ENCODE data around the gene RPL23. TPM values are rescaled to one million over a fixed set of nuclear protein-coding genes. Genes with fewer than 3 reads are reported as not detected.

The RPL23 gene
- total and polyA plus RNA-seq, 10 of the 15 experiments (the other 5 are each of a cell fraction or from before 2014, with no cell fraction given) = 2,200 to 4,821 (median 3,043) TPM

Small RNAs within 50 kb of the gene (microRNA-seq; reads per million reads assigned to microRNA genes)
- not detected for gene MIR4727

Small RNAs within 50 kb of the gene (small RNA-seq; reads per million reads assigned to genes)
- 0.12 reads per million for gene MIR4727
- gene SNORA21 = not detected
- gene SNORA21B = not detected

Other genes starting within 250 kb of the RPL23 start
Only the 7 nearest of the 10 such genes appear.
- gene CISD3, start 123.4 kb downstream of the RPL23 start, total RNA-seq (2014; rRNA removed) = 6.7 and 9.0 TPM in 2 replicates
- 4.3 and 7.3 TPM in 2 replicates for gene CISD3, start 123.4 kb downstream of the RPL23 start, total RNA-seq (2014; rRNA removed; fragmentation: Illumina TruSeq; extraction: Trizol)
- gene CISD3, start 123.4 kb downstream of the RPL23 start, total RNA-seq (2021) = 25.4 and 28.5 TPM in 2 replicates
- gene CISD3, start 123.4 kb downstream of the RPL23 start, polyA plus RNA-seq (2011; rRNA removed) = 3.9 and 6.0 TPM in 2 replicates
- 2.9 and 4.3 TPM in 2 replicates for gene CISD3, start 123.4 kb downstream of the RPL23 start, polyA plus RNA-seq (2014; fragmentation: Illumina TruSeq; extraction: Trizol)
- gene CISD3, start 123.4 kb downstream of the RPL23 start, polyA plus RNA-seq (2014; fragmentation: Nextera tagmentation; extraction: Ambion mirVana) = 1 to 10 TPM; 2.6 to 5.3 TPM
- gene CISD3, start 123.4 kb downstream of the RPL23 start, polyA plus RNA-seq (2014; rRNA removed) = 23.5 and 24.1 TPM in 2 replicates
- gene CISD3, start 123.4 kb downstream of the RPL23 start, polyA plus RNA-seq (2016; fragmentation: Nextera tagmentation; extraction: Ambion mirVana) = 10 to 100 TPM; 34.1 to 38.1 TPM
- 3.7 and 4.5 TPM in 2 replicates for gene PCGF2, start 105.4 kb downstream of the RPL23 start, total RNA-seq (2014; rRNA removed)
- 2.7 and 3.1 TPM in 2 replicates for gene PCGF2, start 105.4 kb downstream of the RPL23 start, total RNA-seq (2014; rRNA removed; fragmentation: Illumina TruSeq; extraction: Trizol)
- 35.6 and 40.4 TPM in 2 replicates for gene PCGF2, start 105.4 kb downstream of the RPL23 start, total RNA-seq (2021)
- gene PCGF2, start 105.4 kb downstream of the RPL23 start, polyA plus RNA-seq (2011; rRNA removed) = 7.9 and 15.1 TPM in 2 replicates
- 6.4 and 10.1 TPM in 2 replicates for gene PCGF2, start 105.4 kb downstream of the RPL23 start, polyA plus RNA-seq (2014; fragmentation: Illumina TruSeq; extraction: Trizol)
- gene PCGF2, start 105.4 kb downstream of the RPL23 start, polyA plus RNA-seq (2014; fragmentation: Nextera tagmentation; extraction: Ambion mirVana) = 1 to 10 TPM; 3.1 to 9.8 TPM
- 14.2 and 15.5 TPM in 2 replicates for gene PCGF2, start 105.4 kb downstream of the RPL23 start, polyA plus RNA-seq (2014; rRNA removed)
- 1 to 10 TPM; 3.0 to 4.1 TPM for gene PCGF2, start 105.4 kb downstream of the RPL23 start, polyA plus RNA-seq (2016; fragmentation: Nextera tagmentation; extraction: Ambion mirVana)
- gene PSMB3, start 101.0 kb downstream of the RPL23 start, total RNA-seq (2014; rRNA removed) = 420 and 425 TPM in 2 replicates
- 331 and 348 TPM in 2 replicates for gene PSMB3, start 101.0 kb downstream of the RPL23 start, total RNA-seq (2014; rRNA removed; fragmentation: Illumina TruSeq; extraction: Trizol)
- 298 and 300 TPM in 2 replicates for gene PSMB3, start 101.0 kb downstream of the RPL23 start, total RNA-seq (2021)
- 295 and 448 TPM in 2 replicates for gene PSMB3, start 101.0 kb downstream of the RPL23 start, polyA plus RNA-seq (2011; rRNA removed)
- 277 and 353 TPM in 2 replicates for gene PSMB3, start 101.0 kb downstream of the RPL23 start, polyA plus RNA-seq (2014; fragmentation: Illumina TruSeq; extraction: Trizol)
- gene PSMB3, start 101.0 kb downstream of the RPL23 start, polyA plus RNA-seq (2014; fragmentation: Nextera tagmentation; extraction: Ambion mirVana) = 1,000 to 10,000 TPM; 1,622 to 2,130 TPM
- 499 and 533 TPM in 2 replicates for gene PSMB3, start 101.0 kb downstream of the RPL23 start, polyA plus RNA-seq (2014; rRNA removed)
- 100 to 1,000 TPM; 612 to 643 TPM for gene PSMB3, start 101.0 kb downstream of the RPL23 start, polyA plus RNA-seq (2016; fragmentation: Nextera tagmentation; extraction: Ambion mirVana)
- gene PIP4K2B, start 54.2 kb downstream of the RPL23 start, total RNA-seq (2014; rRNA removed) = 15.3 and 15.8 TPM in 2 replicates
- 18.1 and 22.0 TPM in 2 replicates for gene PIP4K2B, start 54.2 kb downstream of the RPL23 start, total RNA-seq (2014; rRNA removed; fragmentation: Illumina TruSeq; extraction: Trizol)
- 30.2 and 30.3 TPM in 2 replicates for gene PIP4K2B, start 54.2 kb downstream of the RPL23 start, total RNA-seq (2021)
- 16.7 and 22.4 TPM in 2 replicates for gene PIP4K2B, start 54.2 kb downstream of the RPL23 start, polyA plus RNA-seq (2011; rRNA removed)
- 24.8 and 26.6 TPM in 2 replicates for gene PIP4K2B, start 54.2 kb downstream of the RPL23 start, polyA plus RNA-seq (2014; fragmentation: Illumina TruSeq; extraction: Trizol)
- gene PIP4K2B, start 54.2 kb downstream of the RPL23 start, polyA plus RNA-seq (2014; fragmentation: Nextera tagmentation; extraction: Ambion mirVana) = 1 to 10 TPM; 3.8 to 4.0 TPM
- gene PIP4K2B, start 54.2 kb downstream of the RPL23 start, polyA plus RNA-seq (2014; rRNA removed) = 21.1 and 24.5 TPM in 2 replicates
- gene PIP4K2B, start 54.2 kb downstream of the RPL23 start, polyA plus RNA-seq (2016; fragmentation: Nextera tagmentation; extraction: Ambion mirVana) = 1 to 10 TPM; 8.2 to 8.5 TPM
- 14.7 and 17.5 TPM in 2 replicates for gene CWC25, start 28.4 kb downstream of the RPL23 start, total RNA-seq (2014; rRNA removed)
- gene CWC25, start 28.4 kb downstream of the RPL23 start, total RNA-seq (2014; rRNA removed; fragmentation: Illumina TruSeq; extraction: Trizol) = 18.5 and 19.9 TPM in 2 replicates
- gene CWC25, start 28.4 kb downstream of the RPL23 start, total RNA-seq (2021) = 15.9 and 17.1 TPM in 2 replicates
- gene CWC25, start 28.4 kb downstream of the RPL23 start, polyA plus RNA-seq (2011; rRNA removed) = 29.6 and 30.7 TPM in 2 replicates
- 29.7 and 29.9 TPM in 2 replicates for gene CWC25, start 28.4 kb downstream of the RPL23 start, polyA plus RNA-seq (2014; fragmentation: Illumina TruSeq; extraction: Trizol)
- 10 to 100 TPM; 25.0 to 29.7 TPM for gene CWC25, start 28.4 kb downstream of the RPL23 start, polyA plus RNA-seq (2014; fragmentation: Nextera tagmentation; extraction: Ambion mirVana)
- 19.9 and 28.1 TPM in 2 replicates for gene CWC25, start 28.4 kb downstream of the RPL23 start, polyA plus RNA-seq (2014; rRNA removed)
- gene CWC25, start 28.4 kb downstream of the RPL23 start, polyA plus RNA-seq (2016; fragmentation: Nextera tagmentation; extraction: Ambion mirVana) = 10 to 100 TPM; 15.4 to 20.9 TPM
- 40.9 and 42.3 TPM in 2 replicates for gene LASP1, start 16.3 kb upstream of the RPL23 start, total RNA-seq (2014; rRNA removed)
- gene LASP1, start 16.3 kb upstream of the RPL23 start, total RNA-seq (2014; rRNA removed; fragmentation: Illumina TruSeq; extraction: Trizol) = 33.8 and 37.6 TPM in 2 replicates
- gene LASP1, start 16.3 kb upstream of the RPL23 start, total RNA-seq (2021) = 105 and 114 TPM in 2 replicates
- gene LASP1, start 16.3 kb upstream of the RPL23 start, polyA plus RNA-seq (2011; rRNA removed) = 39.4 and 47.7 TPM in 2 replicates
- gene LASP1, start 16.3 kb upstream of the RPL23 start, polyA plus RNA-seq (2014; fragmentation: Illumina TruSeq; extraction: Trizol) = 69.5 and 81.8 TPM in 2 replicates
- gene LASP1, start 16.3 kb upstream of the RPL23 start, polyA plus RNA-seq (2014; fragmentation: Nextera tagmentation; extraction: Ambion mirVana) = 10 to 100 TPM; 21.0 to 27.0 TPM
- gene LASP1, start 16.3 kb upstream of the RPL23 start, polyA plus RNA-seq (2014; rRNA removed) = 78.9 and 85.4 TPM in 2 replicates
- gene LASP1, start 16.3 kb upstream of the RPL23 start, polyA plus RNA-seq (2016; fragmentation: Nextera tagmentation; extraction: Ambion mirVana) = 10 to 100 TPM; 70.8 to 74.5 TPM
- gene FBXO47, start 113.7 kb upstream of the RPL23 start, total RNA-seq (2014; rRNA removed) = not detected in 2 replicates
- not detected in 2 replicates for gene FBXO47, start 113.7 kb upstream of the RPL23 start, total RNA-seq (2014; rRNA removed; fragmentation: Illumina TruSeq; extraction: Trizol)
- not detected in 2 replicates for gene FBXO47, start 113.7 kb upstream of the RPL23 start, total RNA-seq (2021)
- not detected in 2 replicates for gene FBXO47, start 113.7 kb upstream of the RPL23 start, polyA plus RNA-seq (2011; rRNA removed)
- gene FBXO47, start 113.7 kb upstream of the RPL23 start, polyA plus RNA-seq (2014; fragmentation: Illumina TruSeq; extraction: Trizol) = not detected in 2 replicates
- under 1 TPM; 0.04 to 0.06 TPM for gene FBXO47, start 113.7 kb upstream of the RPL23 start, polyA plus RNA-seq (2014; fragmentation: Nextera tagmentation; extraction: Ambion mirVana)
- gene FBXO47, start 113.7 kb upstream of the RPL23 start, polyA plus RNA-seq (2014; rRNA removed) = 0.06 TPM in 1 of 2 replicates, not detected in the other
- gene FBXO47, start 113.7 kb upstream of the RPL23 start, polyA plus RNA-seq (2016; fragmentation: Nextera tagmentation; extraction: Ambion mirVana) = not detected

Data from GM12878 (cell line).